Measurements from ENCODE around the gene SMARCAL1.

GRCh38 chr2:216516730-216517350 lies 104.6 kb downstream of the SMARCAL1 start:
- TF ChIP-seq CTCF (IDR thresholded peaks at IDR 0.05) (peak; percentile 55 to 70 (median 60)), POLR2A (IDR thresholded peaks at IDR 0.05) (no peak)
